ENCODE results near the gene CD320.
"Not testable (repeated sequence)": the region's sequence is repeated elsewhere in the genome, so short reads cannot be mapped to it uniquely, and the experiment has no call there.

Gene CD320

DNA sequence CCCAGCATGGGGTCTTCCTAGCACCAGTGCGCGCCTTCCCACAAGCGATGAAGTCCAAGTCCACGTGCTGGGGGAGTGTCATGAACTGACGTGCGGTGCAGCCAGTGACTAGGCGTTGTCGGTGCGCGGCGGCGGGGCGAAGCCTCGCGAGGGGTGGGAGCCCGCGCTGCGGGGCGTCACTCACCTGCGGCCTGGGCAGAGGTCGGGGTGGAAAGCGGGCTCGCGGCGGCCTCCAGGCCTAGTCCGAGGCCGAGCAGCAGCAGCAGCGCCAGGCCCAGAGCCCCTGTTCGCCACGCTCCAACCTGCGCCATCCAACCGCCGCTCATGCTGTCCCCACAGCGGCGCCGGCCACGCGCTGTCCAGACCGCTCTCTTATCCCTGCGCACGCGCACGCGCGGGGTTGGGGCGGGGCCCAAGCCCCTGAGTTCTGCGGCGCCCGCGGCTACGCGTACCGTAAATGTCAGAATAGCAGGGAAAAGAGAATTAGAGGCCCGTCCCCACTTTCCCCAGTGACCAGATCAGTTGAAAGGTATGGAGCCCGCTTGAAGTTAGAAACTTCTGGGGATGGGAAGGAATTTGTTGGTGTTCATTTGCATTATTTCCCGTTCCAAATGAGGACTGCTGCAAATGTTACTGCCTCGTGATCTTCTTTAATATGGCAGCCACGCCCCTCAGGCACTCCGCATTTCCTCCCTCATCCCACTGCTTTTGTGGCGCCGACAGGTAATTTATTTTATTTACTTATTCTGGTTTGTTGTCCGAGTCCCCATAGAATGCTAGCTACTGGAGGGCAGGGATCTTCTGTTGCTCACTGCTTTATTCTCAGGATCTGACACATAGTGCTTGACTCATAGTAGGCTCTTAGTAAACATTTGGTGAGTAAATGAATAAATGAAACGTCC lies at the start of gene CD320:
CD320 (minus strand) TSS at position 394 of the 902 bp plus-strand sequence; CDS start at position 326, 68 bp downstream.
- peak; percentile 56 for DNase-seq

DNA sequence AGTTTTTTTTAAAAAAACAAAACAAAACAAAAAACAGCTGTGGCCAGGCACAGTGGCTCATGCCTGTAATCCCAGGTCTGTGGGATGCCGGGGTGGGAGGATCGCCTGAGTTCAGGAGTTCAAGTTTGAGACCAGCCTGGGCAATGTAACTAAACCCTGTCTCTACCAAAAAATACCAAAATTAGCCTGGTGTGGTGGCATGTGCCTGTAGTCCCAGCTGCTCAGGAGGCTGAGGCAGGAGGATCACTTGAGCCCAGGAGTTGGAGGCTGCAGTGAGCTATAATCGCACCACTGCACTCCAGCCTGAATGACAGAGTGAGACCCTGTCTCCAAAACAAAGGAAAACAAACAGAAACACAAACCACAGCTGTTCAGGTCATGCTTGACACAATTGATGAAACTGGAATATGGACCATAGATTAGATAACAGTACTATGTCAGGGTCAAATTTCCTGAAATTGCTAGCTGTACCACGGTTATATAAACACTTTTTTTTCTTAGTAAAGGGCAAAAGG lies 48.9 kb upstream of the CD320 start:
- no peak for DNase-seq

DNA sequence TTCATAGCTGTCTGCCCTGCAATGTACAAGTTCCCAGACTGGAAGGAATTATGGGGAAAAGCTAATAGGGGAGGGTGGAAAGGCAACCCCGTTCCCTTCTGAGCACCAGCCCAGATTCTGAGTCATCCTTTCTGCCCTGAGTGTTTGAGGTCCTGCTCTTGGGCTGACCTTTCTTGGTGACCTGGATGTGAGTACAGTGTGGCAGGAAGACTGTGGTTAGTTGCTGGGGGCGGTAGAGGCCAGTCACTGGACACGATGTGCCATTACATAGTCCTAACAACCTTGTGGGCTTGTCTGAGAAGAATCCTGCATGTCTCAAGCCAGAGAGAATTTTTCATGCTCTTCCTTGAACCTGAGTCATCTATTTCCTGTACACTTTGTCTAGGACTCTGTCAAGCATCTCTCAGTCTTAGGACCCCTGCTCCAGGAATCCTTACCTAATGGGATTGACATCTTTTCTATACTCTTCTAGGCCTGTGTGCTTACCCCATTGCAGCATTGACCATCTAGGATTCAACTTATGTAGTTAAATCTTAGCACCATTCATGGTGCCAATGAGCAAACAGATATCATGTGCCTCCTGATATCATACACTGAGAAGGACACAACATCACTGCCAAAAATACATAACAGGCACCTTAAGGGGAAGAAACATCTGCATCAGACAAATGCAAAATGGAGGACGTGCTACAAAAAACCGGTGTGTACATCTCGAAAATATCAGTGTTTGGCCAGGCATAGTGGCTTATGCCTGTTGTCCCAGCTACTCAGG lies 47.7 kb upstream of the CD320 start:
- DNase-seq: no peak

DNA sequence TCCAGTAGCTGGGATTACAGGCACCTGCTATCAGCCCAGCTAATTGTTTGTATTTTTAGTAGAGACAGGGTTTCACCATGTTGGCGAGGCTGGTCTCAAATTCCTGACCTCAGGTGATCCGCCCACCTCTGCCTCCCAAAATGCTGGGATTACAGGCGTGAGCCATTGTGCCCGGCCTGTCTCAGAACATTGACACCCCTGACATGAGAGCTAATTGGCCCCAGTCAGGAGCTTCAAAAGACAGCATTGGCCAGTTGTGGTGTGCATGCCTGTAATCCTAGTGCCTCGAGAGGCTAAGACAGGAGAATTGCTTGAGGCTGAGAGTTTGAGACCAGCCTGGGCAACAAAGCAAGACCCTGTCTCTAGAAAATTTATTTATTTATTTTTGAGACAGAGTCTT lies 44.7 kb upstream of the CD320 start:
- DNase-seq: not testable (repeated sequence)

GRCh38 chr19:8352134-8352827 lies 44.1 kb upstream of the CD320 start:
- DNase-seq: no peak

- DNase-seq: not testable (repeated sequence)
These were observed 41.6 kb upstream of the CD320 start for GRCh38 chr19:8349629-8350372.

DNA sequence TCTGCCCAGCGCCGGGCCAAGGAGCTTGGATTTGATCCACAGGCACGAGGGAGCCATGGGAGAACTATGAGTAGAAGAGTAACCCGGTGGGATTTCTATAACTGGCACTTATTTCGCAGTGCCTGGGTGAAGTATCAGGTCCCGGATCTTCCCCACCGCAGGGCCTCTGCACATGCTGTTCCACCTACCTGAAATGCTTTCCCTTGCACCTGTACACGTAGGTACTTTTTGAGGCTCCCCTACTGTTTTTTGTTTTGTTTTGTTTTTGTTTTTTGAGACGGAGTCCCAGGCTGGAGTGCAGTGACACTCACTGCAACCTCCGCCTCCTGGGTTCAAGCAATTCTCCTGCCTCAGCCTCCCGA lies 35.3 kb upstream of the CD320 start:
- DNase-seq: no peak

- peak; percentile 30 for DNase-seq
These were observed 34.7 kb upstream of the CD320 start, which contains the start of gene KANK3 for GRCh38 chr19:8342684-8343482. Gene KANK3 (minus strand): TSS chr19:8343262. CDS start chr19:8337828, 5,434 bp downstream.

- no peak for DNase-seq
These were observed 34.1 kb upstream of the CD320 start for GRCh38 chr19:8342316-8342683.

- not testable (repeated sequence) for DNase-seq
These were observed 33.3 kb upstream of the CD320 start for GRCh38 chr19:8341504-8341903.

DNA sequence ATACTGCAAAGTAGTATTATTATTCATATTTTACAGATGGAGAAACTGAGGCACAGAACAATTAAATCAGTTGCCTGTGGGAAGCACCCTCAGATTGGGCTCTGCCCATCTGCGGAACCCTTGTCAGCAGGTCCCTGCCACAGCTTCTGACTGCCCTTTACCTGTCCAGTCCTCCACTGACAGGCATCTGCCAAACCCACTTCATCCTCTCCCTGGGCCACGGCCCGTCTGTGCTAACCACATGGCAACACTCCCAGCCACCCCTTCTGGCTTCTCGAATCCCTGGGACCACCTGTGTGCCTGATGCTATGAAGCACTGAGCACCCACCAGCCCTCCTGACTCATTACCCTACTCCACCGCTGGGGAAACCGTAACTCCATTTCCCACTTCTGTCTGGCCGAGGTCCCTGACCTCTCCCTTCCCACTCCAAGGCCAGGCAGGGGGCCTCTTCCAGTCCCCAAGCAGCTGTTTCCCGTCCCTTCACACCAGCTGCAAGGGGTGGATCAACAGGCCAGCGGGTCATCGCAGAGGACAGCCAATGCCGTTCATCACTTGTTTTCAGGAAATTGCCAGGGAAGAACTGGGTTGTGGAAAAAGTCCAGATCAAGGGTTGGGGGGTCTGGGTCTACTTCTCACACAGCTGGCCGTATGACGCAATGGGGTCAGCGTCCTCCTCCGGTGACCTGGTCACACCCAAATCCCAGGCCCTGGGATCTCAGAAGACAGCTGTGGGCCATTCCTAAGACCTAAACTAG lies 32.4 kb upstream of the CD320 start:
- DNase-seq: no peak

- no peak for DNase-seq
These were observed 30.7 kb upstream of the CD320 start for GRCh38 chr19:8338835-8339234.

DNA sequence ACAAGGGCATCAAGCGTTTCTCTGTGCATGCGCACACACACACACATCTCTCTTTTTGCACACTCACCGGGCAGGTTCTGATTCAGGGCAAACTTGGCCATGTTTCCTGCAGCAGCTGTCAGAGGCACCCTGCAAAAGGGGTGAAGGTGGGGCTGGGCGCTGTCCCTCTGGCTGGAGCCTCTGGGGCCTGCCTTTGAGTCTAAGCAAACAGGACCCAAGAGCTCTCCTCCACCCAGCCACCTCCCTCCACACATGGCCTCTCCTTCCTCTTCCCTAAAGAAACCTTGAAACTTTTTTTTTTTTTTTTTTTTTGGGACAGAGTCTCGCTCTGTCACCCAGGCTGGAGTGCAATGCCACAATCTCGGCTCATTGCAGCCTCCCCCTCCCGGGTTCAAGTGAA lies 29.6 kb upstream of the CD320 start:
- no peak for DNase-seq

DNA sequence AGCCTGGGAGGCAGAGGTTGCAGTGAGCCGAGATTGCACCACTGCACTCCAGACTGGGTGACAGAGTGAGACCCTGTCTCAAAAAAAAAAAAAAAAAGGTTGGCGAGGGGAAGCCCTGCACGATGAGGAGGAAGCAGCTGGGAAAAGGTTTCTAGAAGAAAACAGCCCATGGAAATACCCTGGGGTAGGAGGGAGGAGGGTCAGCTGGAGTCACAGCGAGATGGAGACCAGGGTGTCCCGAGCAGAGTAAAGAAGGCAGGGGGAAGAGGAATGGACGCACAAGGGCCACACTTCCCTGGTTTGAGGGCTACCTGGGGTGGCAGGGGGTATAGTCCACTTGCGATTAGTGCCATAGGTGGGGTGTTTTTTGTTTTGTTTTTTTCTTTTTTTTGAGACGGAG lies 28.5 kb upstream of the CD320 start:
- DNase-seq: no peak

DNA sequence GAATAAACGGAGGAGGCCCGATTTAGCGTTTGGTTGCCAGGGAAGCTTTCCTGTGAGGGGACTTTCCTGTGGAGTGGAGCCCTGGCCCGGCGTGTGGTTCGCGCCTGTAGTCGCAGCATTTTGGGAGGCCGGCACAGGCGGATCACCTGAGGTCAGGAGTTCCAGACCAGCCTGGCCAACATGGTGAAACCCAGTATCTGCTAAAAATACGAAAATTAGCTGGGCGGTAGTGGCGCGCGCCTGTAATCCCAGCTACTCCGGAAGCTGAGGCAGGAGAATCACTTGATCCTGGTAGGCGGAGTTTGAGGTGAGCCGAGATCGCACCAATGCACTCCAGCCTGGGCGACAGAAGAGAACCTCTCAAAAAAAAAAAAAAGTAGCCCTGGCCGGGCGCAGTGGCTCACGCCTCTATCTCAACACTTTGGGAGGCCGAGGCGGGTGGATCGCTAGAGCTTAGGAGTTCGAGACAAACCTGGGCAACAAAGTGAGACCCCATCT lies 28.0 kb upstream of the CD320 start:
- no peak for DNase-seq

GRCh38 chr19:8335343-8336071 lies 27.3 kb upstream of the CD320 start:
- no peak for DNase-seq

- no peak for DNase-seq
These were observed 26.5 kb upstream of the CD320 start for GRCh38 chr19:8334458-8335342.

DNA sequence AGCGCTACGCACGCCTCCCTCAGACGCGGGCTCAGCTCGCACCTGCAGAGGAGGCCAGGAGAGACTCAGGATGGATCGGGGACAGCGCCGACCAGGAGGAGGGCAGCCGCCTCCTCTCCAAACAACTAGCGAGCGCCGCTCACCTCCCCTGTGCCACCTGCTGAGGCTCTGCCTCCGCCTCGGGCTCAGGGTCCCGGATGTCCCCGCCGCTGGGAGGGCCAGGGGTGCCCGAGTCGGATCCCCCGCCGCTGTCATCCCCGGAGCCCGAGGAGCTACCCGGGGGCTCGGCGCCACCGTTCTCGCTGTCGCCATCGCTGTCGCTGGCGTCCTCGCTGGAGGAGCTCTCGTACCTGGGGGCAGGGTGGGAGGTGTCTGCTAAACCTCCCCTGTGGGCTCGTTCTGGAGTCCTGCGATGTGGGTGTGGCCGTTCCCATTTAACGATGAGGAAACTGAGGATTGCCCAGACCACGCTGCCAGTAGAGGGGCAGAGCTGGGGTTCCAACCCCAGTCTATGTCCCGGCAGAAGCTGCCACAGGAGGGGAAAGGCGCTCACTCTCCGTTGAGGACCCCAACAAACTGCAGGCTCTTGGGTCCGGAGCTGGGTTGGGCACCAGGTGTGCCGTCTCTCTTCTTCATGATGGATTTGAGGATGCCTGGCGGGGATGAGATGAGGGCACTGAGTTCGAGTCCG lies 25.8 kb upstream of the CD320 start:
- no peak for DNase-seq

All from NCI-H2081 treated with DMSO at 0.1 percent for 48 hours (cell line).